Measurements from ENCODE around the gene DDX3X.

- TF ChIP-seq CTCF (IDR thresholded peaks at IDR 0.05) (no peak), EZH2 (IDR thresholded peaks at IDR 0.05; ENCODE audit: borderline replicate concordance, insufficient read depth, low read depth, low read length, poor library complexity, severe bottlenecking) (no peak)
These were observed 17.1 kb downstream of the DDX3X start for GRCh38 chrX:41350976-41351569.
